Epidermal melanocyte (primary cell): ENCODE data around the gene GTF3C1.
"Not testable (repeated sequence)": the region's sequence is repeated elsewhere in the genome, so short reads cannot be mapped to it uniquely, and the experiment has no call there.

Source experiments
- DNase-seq: peaks from one replicate; pipeline ENCODE4 v3.0.0; 2011; ENCODE audit warnings: low spot score; ENCODE audit not compliant: insufficient read length

GTF3C1 gene, protein sequence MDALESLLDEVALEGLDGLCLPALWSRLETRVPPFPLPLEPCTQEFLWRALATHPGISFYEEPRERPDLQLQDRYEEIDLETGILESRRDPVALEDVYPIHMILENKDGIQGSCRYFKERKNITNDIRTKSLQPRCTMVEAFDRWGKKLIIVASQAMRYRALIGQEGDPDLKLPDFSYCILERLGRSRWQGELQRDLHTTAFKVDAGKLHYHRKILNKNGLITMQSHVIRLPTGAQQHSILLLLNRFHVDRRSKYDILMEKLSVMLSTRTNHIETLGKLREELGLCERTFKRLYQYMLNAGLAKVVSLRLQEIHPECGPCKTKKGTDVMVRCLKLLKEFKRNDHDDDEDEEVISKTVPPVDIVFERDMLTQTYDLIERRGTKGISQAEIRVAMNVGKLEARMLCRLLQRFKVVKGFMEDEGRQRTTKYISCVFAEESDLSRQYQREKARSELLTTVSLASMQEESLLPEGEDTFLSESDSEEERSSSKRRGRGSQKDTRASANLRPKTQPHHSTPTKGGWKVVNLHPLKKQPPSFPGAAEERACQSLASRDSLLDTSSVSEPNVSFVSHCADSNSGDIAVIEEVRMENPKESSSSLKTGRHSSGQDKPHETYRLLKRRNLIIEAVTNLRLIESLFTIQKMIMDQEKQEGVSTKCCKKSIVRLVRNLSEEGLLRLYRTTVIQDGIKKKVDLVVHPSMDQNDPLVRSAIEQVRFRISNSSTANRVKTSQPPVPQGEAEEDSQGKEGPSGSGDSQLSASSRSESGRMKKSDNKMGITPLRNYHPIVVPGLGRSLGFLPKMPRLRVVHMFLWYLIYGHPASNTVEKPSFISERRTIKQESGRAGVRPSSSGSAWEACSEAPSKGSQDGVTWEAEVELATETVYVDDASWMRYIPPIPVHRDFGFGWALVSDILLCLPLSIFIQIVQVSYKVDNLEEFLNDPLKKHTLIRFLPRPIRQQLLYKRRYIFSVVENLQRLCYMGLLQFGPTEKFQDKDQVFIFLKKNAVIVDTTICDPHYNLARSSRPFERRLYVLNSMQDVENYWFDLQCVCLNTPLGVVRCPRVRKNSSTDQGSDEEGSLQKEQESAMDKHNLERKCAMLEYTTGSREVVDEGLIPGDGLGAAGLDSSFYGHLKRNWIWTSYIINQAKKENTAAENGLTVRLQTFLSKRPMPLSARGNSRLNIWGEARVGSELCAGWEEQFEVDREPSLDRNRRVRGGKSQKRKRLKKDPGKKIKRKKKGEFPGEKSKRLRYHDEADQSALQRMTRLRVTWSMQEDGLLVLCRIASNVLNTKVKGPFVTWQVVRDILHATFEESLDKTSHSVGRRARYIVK (N-terminal part only)

DNA sequence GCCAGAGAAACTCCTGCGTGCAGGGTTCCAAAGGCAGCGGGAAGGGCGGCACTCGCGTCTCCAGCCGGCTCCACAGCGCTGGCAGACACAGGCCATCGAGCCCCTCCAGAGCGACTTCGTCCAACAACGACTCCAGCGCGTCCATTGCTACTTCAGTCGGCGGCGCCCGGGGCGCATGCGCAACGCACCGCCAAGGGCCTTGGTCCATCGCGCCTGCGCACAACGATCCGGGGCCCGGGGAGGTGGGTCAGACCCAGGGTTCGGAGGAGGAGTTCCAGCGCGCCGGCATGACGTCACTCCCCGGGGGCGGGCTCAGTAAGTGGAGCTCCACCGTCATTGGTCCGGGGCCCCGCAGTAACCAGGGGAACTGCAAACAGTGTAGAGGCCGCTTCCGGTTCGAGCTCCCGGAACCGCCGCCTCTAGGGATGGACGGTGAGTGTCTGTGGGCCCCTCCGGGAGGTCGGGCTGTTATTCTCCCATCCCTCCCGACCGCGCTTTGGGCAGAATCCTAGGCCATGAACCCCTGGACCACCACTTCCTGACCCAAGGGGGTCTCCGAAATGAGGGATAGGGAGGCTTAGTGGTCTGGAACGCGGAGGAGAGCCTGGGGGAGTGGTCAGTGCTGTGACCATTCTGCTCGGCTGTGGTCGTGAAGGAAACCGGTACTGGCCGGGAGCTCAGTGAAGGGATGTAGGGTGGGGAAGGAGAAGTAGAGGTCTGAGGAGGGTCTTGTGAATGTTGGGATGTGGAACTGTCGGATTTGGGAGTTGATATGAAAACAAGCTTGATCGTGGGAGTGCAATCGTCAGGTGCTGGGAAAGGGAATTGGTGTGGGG, at the start of gene GTF3C1, which contains the start of gene KATNIP:
Gene GTF3C1 (minus strand): TSS at position 168 of the 836 bp plus-strand sequence. CDS start 23 bp downstream, at position 145.
Gene KATNIP (plus strand): TSS at position 399 of the 836 bp plus-strand sequence. CDS start 27 bp downstream, at position 426.
- peak; percentile 99 for DNase-seq

DNA sequence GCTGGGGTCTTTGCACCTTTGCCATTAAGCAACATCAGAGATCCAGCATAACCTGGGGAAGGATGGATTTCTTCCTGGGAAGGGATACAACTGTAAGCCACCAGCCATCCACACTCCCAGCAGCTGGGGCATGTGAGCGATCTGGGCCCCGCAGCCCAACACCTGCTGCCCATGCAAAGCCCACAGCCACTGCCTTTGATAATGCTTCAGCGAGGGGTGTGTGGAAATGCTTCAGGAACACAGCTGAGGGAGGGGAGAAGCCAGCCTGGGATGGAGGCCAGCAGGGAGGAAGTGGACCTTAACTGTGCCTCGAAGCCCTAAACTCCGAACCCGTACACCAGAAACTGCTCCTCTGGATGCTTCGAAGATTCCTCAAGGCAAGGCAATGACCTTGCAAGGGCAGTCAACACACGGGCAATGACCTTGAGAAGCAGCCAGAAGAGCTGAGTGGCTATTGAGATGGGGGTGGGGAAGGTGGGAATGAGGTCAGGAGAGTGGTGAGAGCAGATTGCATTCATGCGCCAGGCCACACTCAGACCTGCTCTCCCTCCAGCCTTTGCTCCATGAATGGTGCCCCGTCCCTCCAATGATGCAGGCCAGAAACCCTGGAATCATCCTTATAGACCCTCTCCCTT, 49.3 kb upstream of the GTF3C1 start:
- DNase-seq: no peak

DNA sequence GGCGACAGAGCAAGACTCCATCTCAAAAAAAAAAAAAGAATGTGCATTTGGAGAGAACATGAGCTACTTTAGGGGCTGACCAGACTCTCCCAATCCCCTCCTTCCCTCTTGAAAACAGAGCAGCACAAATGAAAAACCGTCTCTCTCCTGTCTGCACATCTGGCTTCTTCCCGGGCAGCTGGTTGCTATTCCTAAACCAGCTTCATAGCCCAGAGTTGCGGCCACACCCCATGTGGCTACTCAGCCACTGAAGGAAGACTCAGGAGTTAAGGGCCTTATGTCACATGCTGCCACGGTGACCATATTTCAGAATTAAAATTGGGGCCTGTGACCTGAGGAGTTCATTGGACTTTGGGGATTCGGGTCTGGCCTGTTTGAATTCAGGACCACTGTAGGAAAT, 48.5 kb upstream of the GTF3C1 start:
- no peak for DNase-seq

DNA sequence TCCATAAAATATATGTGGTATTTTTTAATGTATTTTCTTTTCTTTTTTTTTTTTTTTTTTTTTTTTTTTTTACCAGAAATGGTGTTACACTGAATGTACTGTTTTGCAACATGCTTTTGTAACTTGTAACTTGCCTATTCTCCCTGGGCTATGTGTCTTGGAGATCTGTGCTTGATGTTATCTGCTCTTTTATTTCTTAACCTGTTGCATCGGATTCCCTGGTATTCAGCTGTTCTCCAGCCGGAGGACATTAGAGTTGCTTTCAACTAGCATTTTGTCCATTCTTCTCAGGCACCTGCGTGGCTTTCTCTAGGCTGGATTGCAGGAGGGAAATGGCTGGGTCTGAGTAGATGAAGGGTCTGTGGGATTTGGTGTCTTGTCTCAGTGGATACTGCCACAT, 47.6 kb upstream of the GTF3C1 start:
- DNase-seq: no peak

DNA sequence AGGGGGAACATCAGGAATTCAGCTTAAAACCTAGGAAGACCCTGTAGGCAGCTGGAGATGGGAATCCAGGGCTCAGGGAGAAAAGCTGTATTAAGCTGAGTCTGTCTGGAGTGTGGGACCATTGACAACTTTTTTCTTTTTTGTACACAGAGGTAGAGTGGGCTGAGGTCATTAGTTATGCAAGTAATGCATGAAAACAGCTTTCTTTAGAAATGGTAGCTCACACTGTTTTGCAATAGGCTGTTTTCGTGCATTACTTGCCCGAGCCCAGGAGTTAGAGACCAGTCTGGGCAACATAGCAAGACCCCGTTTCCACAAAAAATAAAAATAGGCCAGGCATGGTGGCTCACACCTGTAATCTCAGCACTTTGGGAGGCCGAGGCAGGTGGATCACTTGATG, 46.7 kb upstream of the GTF3C1 start:
- DNase-seq: no peak

DNA sequence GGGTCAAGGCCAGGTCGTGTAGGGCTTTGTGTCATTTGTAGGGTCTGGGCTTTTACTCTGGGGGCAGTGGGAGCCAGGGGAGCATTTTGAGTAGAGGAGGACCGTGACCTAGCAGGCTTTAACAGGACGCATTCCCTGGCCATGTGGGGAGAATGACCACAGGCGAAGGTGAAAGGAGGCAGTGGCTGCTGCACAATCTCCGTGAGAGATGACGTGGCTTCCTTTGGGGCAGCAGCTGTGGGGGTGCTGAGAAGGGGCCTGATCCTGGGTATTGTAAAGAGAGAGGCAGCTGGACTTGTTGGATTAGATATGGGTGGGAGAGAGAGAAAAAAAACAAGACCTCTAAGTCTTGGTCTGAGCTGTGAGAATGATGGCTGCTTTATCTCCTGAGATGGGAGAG, 46.3 kb upstream of the GTF3C1 start:
- no peak for DNase-seq

DNA sequence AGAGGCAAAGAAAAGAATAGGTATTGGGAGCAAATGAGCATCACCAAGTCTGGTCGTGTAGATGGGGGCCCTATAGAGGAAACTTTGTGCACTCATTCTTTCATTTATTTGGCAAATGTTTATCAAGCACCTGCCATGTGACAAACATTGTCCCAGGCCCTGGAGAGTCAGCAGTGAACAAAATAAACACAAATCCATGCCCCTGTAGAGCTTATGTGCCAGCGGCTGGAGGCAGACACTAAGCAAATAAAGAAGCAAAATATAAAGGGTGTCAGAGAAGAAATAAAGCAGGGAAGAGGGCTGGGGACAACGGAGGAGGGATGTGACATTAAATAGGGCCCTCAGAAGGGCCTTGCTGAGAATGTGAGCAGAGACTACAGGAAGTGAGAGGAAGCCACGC, 45.8 kb upstream of the GTF3C1 start:
- no peak for DNase-seq

DNA sequence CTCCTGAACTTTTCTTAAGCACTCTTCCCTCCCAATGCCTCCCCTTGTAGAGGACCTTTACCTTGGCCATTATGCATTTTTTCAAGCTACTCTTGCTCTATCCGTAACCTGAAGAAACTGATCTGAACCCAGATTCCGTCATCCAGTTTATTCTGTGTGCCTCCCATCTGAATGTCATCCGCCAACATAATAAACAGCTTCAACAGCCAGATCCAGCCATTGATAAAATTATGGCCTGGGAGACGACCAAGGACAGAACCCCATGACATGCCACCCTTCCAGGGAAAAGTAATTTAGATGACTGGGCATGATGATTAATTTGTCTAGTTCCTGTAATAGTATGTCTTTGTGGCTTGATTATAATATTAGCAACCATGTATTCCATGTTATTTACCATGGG, 42.1 kb upstream of the GTF3C1 start:
- no peak for DNase-seq

DNA sequence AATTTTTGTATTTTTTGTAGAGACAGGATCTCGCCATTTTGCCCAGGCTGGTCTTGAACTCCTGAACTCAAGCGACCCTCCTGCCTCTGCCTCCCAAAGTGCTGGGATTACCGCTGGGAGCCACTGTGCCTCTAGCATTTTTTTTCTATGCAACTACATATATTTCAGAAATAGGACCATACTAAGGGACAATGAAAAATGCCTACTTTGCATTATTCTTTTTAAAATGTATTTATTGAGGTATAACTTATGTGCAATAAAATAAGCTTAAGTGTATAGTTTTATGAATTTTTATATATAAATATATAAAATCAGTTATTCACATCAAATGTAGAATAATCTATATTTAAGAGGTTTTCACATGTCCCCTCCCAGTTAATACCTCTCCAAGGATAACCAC, 38.3 kb upstream of the GTF3C1 start:
- DNase-seq: no peak

DNA sequence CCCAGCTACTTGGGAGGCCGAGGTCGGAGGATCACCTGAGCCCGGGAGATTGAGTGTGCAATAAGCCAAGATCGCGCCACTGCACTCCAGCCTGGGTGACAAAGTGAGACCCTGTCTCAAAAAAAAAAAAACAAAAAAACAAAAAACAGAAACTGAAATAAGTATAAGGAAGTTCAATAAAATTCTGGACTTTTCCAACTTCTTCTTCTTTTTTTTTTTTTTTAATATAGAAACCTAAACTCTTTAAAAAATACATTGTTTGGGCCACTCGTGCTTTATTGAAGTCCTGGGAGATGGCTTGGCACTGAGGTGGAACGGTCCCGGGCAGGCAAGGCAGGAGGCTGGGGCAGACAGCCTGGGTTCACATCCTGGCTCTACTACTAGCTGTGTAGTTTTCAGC, 37.0 kb upstream of the GTF3C1 start:
- DNase-seq: no peak

DNA sequence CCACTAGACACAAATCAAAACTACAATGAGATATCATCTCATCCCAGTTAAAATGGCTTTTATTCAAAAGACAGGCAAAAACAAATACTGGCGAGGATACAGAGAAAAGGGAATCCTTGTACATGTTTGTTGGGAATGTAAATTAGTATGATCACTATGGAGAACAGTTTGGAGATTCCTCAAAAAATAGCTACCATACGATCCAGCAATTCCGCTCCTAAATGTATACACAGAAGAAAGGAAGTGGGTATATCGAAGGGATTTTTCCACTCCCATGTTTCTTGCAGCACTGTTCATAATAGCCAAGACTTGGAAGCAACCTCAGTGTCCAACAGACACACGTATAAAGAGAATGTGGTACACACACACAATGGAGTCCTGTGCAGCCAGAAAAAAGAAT, 35.5 kb upstream of the GTF3C1 start:
- no peak for DNase-seq

DNA sequence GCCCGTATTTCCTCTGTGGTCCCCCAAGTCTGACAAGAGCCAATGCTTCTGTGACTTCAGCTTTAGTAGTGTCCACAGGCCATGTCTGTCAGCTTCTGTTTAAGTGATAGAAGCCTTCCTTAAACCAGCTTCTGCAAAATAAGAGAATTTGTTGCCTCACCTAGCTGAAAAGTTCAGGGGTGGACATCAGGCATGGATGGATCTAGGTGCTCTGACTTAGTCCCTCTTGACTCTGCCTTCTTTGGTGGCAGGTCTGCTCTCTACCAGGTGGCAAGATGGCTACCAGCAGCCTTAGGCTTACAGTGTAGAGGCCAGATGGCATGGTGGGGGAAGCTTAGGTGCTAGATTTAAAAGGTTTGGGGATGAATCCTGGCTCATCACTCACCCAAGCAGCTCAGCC, 33.9 kb upstream of the GTF3C1 start:
- DNase-seq: no peak

DNA sequence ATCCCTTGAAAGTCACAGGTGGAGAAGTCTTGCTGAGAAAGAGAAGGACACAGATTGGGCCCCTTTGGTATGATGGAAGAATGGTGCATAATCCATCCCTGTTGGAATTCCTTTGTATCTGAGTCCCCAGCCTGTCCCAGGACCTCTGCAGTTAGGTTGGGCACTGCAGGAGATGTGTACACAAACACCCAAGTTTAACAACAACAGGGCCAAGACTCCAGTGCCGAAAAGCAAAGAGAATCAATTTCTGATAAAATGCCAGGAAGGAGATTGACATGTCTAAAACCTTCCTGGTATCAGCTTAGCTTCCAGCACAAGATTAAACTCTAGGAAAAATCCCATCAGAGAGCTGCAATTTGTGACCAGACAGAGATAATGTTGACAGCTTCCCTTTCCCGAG, 33.2 kb upstream of the GTF3C1 start:
- DNase-seq: no peak

DNA sequence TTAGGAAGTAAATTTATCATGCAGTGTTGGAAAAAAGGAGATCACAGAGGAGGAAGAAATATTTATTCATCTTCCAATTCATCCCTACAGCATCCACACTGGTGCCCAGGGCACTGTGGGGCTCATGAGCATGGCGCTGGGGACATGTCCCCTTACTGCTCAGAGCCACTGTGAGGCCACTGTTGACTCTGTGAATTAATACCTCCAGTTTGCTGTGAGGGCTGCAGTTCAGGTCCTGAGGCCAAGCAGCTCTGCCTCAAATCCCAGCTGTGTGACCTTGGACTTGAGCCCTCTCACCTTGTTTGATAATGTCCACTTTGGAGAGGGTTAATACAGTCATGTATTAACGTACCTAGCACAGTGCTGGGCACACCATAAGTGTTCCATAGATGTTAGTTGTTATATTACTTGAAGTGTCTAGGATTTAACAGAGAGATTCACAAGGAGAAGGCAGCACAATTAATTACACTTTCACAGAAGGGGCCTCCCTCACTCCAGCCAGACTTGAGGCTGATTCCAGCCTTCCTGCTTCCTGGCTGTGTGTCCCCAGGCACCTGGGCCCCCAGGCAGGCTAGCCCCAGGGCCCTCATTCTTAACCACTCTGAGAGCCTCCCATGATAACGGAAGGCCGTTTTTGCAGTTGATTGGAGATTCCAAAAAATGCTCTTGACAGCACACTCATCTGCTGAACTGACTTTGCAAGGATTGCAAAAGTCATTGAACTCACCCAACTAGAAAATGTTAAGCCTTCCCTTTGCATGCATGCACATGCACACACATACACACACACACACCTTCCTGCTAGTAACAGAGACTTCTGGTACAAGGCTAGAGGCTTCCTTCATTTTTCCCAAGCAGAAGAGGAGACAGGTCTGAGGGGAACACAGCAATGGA, 29.6 kb upstream of the GTF3C1 start:
- no peak for DNase-seq

DNA sequence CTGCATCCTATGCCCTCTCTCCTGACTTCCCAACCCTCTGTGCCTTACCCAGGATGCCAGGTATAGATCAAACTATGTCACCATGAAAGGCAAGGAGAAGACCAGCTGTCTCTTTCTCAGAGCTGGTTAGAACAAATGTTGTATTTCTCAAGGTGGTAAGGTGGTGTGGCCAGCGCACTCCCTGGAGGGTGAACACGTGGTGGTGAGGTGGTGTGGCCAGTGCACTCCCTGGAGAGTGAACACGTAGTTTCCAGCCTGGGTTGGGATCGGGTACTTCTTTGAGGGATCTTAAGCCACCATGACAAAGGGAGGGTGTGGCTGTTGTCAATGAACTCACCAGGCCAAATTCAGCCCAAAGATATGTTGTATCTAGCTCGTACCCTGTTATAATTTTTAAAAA, 27.0 kb upstream of the GTF3C1 start:
- no peak for DNase-seq

DNA sequence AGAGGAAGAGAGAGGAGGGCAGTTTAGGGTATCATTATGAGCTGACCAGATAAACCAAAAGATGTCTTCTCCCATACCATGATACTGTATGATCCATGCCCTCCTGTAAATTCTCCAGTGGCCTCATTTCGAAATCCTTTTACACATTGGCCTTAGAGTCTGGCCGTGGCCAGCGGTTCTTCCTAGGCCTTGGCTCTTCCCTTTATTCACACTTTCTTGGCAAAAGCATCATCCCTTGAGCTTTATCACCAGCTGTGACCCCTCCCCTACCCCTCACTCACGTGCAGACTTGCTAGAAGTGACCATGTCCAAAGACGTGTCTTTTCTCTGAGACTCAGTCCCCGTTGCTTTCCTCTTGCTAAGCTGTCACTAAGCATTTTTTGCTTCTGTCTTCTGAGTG, 23.0 kb upstream of the GTF3C1 start:
- DNase-seq: no peak

DNA sequence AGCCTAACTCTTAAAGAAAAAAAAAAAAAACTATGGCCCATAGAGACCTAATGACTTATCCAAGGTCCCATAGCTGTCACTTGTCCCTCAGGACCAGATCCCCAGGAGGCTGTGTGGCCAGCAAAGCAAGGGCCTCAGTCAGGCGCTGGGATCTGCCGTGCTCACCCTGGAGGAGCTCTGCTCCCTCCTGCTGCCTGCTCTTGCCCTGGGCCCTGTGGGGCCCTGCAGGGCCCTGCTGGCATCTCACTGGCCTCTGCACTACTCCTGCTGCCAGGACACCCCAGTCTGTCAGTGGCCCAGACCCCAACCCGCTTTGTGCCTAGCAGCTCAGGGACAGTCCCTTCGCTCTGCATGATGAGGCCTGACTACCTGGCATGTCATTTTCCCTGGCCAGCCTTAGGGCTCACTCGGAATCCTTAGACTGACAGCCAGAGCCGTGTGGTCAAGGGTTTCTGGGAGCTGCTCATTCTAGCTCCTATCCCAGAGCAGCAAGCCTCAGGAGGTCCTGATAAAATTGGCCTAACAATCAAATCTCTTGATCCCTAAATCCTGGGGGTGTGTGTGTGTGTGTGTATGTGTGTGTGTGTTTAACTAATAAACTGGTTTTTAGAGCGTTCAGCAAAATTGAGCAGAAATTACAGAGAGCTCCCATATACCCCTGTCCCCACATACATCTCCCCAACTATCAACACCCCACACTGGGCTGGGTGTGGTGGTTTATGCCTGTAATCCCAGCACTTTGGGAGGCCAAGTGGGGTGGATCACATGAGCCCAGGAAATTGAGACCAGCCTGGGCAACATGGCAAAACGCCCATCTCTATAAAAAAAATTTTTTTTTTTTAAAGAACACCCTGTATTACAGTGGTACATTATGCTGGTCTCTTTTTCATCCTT, 22.0 kb upstream of the GTF3C1 start:
- no peak for DNase-seq

DNA sequence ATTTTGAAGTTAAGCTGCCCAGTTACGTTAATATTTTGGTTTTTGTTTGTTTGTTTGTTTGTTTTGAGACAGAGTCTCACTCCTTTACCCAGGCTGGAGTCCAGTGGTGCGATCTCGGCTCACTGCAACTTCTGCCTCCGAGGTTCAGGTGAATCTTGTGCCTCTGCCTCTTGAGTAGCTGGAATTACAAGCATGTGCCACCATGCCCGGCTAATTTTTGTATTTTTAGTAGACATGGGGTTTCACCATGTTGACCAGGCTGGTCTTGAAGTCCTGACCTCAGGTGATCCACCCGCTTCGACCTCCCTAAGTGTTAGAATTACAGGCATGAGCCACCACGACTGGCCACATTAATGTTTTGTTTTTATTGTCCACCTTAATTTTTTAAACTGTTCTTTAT, 21.3 kb upstream of the GTF3C1 start:
- DNase-seq: not testable (repeated sequence)
